LNCAP (cell line): ENCODE data around the gene DIO1.
A peak's percentile ranks its signal among the peaks of the same experiment; 100 is the strongest.

Source experiments
- CTCF ChIP-seq: fragments of 450-650 bp; IDR thresholded peaks from 2 replicates; pipeline ENCODE4 v1.5.1; 2017; ENCODE audit warnings: mild to moderate bottlenecking

The DIO1 gene

DNA sequence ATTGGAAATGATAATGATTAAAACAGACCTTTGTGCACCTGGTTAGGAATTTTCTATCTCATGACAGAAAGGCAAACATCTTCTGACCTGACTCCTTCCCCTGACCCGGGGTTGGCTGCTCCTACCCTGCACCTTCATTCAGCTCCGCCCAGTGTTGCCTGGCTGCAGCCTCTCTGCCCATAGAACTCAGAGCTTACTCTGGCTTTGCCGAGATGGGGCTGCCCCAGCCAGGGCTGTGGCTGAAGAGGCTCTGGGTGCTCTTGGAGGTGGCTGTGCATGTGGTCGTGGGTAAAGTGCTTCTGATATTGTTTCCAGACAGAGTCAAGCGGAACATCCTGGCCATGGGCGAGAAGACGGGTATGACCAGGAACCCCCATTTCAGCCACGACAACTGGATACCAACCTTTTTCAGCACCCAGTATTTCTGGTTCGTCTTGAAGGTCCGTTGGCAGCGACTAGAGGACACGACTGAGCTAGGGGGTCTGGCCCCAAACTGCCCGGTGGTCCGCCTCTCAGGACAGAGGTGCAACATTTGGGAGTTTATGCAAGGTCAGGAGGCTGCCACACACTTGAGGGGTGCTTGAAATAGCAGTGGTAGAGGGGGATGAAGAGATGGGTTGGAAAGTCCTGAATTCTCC, at the start of gene DIO1:
DIO1 (plus strand) TSS at position 189 of the 638 bp plus-strand sequence; CDS start at position 213, 24 bp downstream.
- TF ChIP-seq CTCF, result no peak

- no peak for TF ChIP-seq CTCF
These were observed 46.0 kb upstream of the DIO1 start for GRCh38 chr1:53847980-53848379.

DNA sequence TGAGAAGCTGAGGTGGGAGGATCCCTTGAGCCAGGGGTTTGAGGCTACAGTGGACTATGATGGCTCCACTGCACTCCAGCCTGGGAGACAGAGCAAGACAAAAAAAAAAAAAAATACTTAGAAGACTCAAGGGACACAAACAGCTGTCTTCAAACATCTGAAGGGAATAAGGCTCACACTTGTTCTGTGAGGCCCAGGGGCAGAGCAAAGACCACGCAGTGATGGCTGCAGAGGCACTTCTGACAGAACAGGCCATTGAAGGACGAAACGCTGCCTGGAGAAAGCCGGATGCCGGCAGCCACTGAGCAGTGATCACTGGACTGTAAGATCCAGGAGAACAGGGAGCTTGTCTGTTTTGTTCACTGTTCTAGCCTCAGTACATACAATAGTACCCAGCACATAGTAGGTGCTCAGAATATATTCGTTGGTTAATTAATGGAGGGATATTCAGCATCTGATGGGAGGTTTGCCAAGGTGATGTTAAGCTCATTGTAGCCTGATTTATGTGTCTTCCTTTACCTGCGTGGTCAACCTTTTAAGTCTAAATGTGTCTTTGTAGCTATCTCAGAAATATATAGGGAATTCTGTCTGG, 43.8 kb upstream of the DIO1 start:
- TF ChIP-seq CTCF, result no peak

- no peak for TF ChIP-seq CTCF
These were observed 42.3 kb upstream of the DIO1 start for GRCh38 chr1:53851571-53852285.

GRCh38 chr1:53860967-53861411, 33.0 kb upstream of the DIO1 start:
- peak; percentile 94 for TF ChIP-seq CTCF

DNA sequence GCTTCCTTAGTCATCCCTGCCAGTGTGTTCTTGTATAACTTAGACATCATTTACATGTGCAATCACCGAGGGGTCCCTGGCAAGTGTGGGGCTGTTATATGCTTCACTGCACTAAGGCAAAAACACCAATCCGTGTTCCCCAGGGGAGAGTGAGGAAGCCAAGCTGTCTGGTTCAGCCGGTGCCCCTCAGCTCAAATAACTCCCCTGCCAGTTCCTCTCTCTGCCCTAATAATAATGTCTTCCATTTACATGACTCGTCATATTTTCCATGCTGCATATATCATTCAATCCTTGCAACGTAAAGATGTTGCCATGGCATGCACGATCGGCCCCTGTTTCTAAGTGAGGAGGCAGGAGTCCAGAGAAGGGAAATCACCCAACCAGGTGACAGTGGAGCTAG, 31.5 kb upstream of the DIO1 start:
- TF ChIP-seq CTCF, result no peak

DNA sequence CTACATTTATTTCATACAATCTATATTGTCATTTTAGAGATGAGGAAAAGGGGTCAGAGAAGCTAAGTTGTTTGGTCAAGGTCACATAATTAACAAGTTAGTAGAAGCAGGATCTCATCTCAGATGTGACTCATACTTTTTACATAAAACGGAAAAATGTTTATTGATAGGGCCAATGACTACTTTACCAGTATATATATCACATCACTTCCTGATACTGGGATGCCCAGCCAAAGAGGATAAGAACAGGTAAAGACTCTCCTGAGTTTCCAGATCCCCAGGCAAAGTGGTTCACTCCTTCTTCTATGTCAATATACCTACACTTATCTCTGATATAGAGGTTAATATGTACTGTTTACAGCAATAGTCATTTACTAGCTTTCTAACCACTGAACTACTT, 25.4 kb upstream of the DIO1 start:
- TF ChIP-seq CTCF, result no peak
